ENCODE data around the gene RECK. TPM values are rescaled to one million over a fixed set of nuclear protein-coding genes. Genes with fewer than 3 reads are reported as not detected.

Gene RECK
- total RNA-seq, 2 experiments from 2014 or later: 9.3 to 9.8 TPM

DNA sequence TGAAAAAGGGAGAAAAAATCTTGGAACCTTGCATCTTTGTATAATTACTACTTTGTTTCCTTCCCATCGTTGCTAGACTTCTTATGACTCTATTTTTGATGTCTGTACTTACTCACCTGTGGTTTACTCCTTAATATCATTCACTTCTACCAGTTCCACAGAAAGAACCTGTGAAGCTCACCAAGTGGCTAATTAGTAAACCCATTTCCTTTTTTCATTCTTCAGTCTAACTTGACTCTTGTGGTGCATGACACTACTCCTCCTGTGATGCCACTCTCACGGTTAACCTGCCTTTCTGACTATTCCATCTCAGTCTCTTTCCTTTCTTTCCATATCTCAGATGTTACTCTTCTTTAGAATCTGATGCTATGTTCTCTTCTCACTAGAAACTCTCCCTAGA is 14.6 kb downstream of the RECK start:
- H3K4me3 Mint-ChIP-seq: no peak overlapping the region
- Histone ChIP-seq H3K9me3 (ENCODE audit: control insufficient read depth in 1 of 2, insufficient read depth in 1 of 2, low read length in 2 of 2) (no peaks in the 10 kb centered on the region), H3K27me3 (ENCODE audit: control insufficient read depth in 1 of 2, insufficient read depth in 2 of 2, low read length in 2 of 2) (no peaks in the 10 kb centered on the region), H3K36me3 (ENCODE audit: insufficient read depth, low read length) (no peaks in the 10 kb centered on the region), H3K27ac (ENCODE audit: low read depth in 1 of 2, low read length in 2 of 2) (no peak overlapping the region), H3K4me1 (ENCODE audit: insufficient read depth, low read length) (no peaks in the 10 kb centered on the region), H3K4me3 (ENCODE audit: low read length) (no peak overlapping the region)
- ChIA-PET POLR2A (no interaction called here), CTCF (no interaction called here)
- TF ChIP-seq, protein P1, sequence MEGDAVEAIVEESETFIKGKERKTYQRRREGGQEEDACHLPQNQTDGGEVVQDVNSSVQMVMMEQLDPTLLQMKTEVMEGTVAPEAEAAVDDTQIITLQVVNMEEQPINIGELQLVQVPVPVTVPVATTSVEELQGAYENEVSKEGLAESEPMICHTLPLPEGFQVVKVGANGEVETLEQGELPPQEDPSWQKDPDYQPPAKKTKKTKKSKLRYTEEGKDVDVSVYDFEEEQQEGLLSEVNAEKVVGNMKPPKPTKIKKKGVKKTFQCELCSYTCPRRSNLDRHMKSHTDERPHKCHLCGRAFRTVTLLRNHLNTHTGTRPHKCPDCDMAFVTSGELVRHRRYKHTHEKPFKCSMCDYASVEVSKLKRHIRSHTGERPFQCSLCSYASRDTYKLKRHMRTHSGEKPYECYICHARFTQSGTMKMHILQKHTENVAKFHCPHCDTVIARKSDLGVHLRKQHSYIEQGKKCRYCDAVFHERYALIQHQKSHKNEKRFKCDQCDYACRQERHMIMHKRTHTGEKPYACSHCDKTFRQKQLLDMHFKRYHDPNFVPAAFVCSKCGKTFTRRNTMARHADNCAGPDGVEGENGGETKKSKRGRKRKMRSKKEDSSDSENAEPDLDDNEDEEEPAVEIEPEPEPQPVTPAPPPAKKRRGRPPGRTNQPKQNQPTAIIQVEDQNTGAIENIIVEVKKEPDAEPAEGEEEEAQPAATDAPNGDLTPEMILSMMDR (IDR thresholded peaks at IDR 0.05): no peak
- peaks cover 6% of the 10 kb centered on the region for H3K36me3 Mint-ChIP-seq (ENCODE audit: low read depth)
- no peak for ATAC-seq (ENCODE audit: poor library complexity)
- intact Hi-C loops (cut with DNase I, micrococcal nuclease): loop anchor here in 1 of 2 experiments (2.0 to 10.0 kb wide), 2 partner anchors 19 to 1143 kb away; no protein-coding TSS in a partner anchor
- no peaks in the 10 kb centered on the region for H3K9me3 Mint-ChIP-seq
- H3K27me3 Mint-ChIP-seq: no peaks in the 10 kb centered on the region
- no peak for DNase-seq
- H3K27ac Mint-ChIP-seq: no peak overlapping the region
- peaks cover 18% of the 10 kb centered on the region for H3K4me1 Mint-ChIP-seq (ENCODE audit: low read depth)

GRCh38 chr9:36053971-36054370 is 17.3 kb downstream of the RECK start:
- Mint-ChIP-seq H3K4me3 (no peak overlapping the region), H3K27ac (no peak overlapping the region), H3K9me3 (no peaks in the 10 kb centered on the region), H3K4me1 (ENCODE audit: low read depth) (peaks cover 5% of the 10 kb centered on the region), H3K36me3 (ENCODE audit: low read depth) (peaks cover 6% of the 10 kb centered on the region), H3K27me3 (no peaks in the 10 kb centered on the region)
- Histone ChIP-seq H3K4me3 (ENCODE audit: low read length) (no peak overlapping the region), H3K27me3 (ENCODE audit: control insufficient read depth in 1 of 2, insufficient read depth in 2 of 2, low read length in 2 of 2) (no peaks in the 10 kb centered on the region), H3K4me1 (ENCODE audit: insufficient read depth, low read length) (no peaks in the 10 kb centered on the region), H3K36me3 (ENCODE audit: insufficient read depth, low read length) (no peaks in the 10 kb centered on the region), H3K9me3 (ENCODE audit: control insufficient read depth in 1 of 2, insufficient read depth in 1 of 2, low read length in 2 of 2) (peaks cover 0 to 3% of the 10 kb centered on the region in 2 experiments), H3K27ac (ENCODE audit: low read depth in 1 of 2, low read length in 2 of 2) (no peak overlapping the region)
- POLR2A ChIA-PET: interaction anchor here (0.6 kb wide), 1 partner anchor 31 kb away, joined by 3 read pairs; no protein-coding TSS in a partner anchor
- CTCF ChIA-PET: no interaction called here
- no peak for DNase-seq
- ATAC-seq (ENCODE audit: poor library complexity): no peak
- intact Hi-C loops (cut with DNase I, micrococcal nuclease): loop anchor here in 1 of 2 experiments (10.0 kb wide), 1 partner anchor 1141 kb away; no protein-coding TSS in a partner anchor
- TF ChIP-seq, protein P1 (IDR thresholded peaks at IDR 0.05): no peak

GRCh38 chr9:36056896-36057295 is 20.2 kb downstream of the RECK start:
- Mint-ChIP-seq H3K9me3 (no peaks in the 10 kb centered on the region), H3K4me1 (ENCODE audit: low read depth) (peaks cover 5% of the 10 kb centered on the region), H3K4me3 (no peak overlapping the region), H3K36me3 (ENCODE audit: low read depth) (peaks cover 30% of the 10 kb centered on the region), H3K27me3 (no peaks in the 10 kb centered on the region), H3K27ac (no peak overlapping the region)
- DNase-seq (no peak), ATAC-seq (ENCODE audit: poor library complexity) (no peak)
- intact Hi-C loops (cut with DNase I, micrococcal nuclease): loop anchor here in 1 of 2 experiments (10.0 kb wide), 1 partner anchor 1138 kb away; no protein-coding TSS in a partner anchor
- ChIA-PET CTCF (interaction anchor here (0.5 kb wide), 1 partner anchor 269 kb away, joined by 3 read pairs; no protein-coding TSS in a partner anchor), POLR2A (no interaction called here)
- Histone ChIP-seq H3K4me3 (ENCODE audit: low read length) (no peak overlapping the region), H3K27ac (ENCODE audit: low read depth in 1 of 2, low read length in 2 of 2) (no peak overlapping the region), H3K9me3 (ENCODE audit: control insufficient read depth in 1 of 2, insufficient read depth in 1 of 2, low read length in 2 of 2) (peaks cover 0 to 3% of the 10 kb centered on the region in 2 experiments), H3K4me1 (ENCODE audit: insufficient read depth, low read length) (no peaks in the 10 kb centered on the region), H3K36me3 (ENCODE audit: insufficient read depth, low read length) (peaks cover 4% of the 10 kb centered on the region), H3K27me3 (ENCODE audit: control insufficient read depth in 1 of 2, insufficient read depth in 2 of 2, low read length in 2 of 2) (no peaks in the 10 kb centered on the region)
- TF ChIP-seq, protein P1 (IDR thresholded peaks at IDR 0.05): no peak
